HepG2 (cell line): ENCODE data around the gene SIRPB2.

Source experiments
- KLF9 ChIP-seq: IDR thresholded peaks from 2 replicates; pipeline ENCODE4 v1.6.1; 2016; ENCODE audit warnings: low read depth
- RXRA ChIP-seq: sonication (generic); formaldehyde crosslinking; IDR thresholded peaks from 2 replicates; pipeline ENCODE4 v1.5.1; 2020; ENCODE audit warnings: missing genetic modification reagents
- STAT5B ChIP-seq: sonication (generic); formaldehyde crosslinking; IDR thresholded peaks from 2 replicates; pipeline ENCODE4 v1.4.0; 2020; ENCODE audit warnings: missing genetic modification reagents
- TF ChIP-seq, protein P1 (sequence below): sonication (generic); formaldehyde crosslinking; conservative IDR thresholded peaks from 2 replicates; pipeline ENCODE4 v1.5.0; 2020; ENCODE audit warnings: missing genetic modification reagents
- TF ChIP-seq, protein P2 (sequence below): sonication (generic); formaldehyde crosslinking; IDR thresholded peaks from 2 replicates; pipeline ENCODE4 v1.4.0; 2020; ENCODE audit warnings: missing genetic modification reagents, borderline replicate concordance

DNA sequence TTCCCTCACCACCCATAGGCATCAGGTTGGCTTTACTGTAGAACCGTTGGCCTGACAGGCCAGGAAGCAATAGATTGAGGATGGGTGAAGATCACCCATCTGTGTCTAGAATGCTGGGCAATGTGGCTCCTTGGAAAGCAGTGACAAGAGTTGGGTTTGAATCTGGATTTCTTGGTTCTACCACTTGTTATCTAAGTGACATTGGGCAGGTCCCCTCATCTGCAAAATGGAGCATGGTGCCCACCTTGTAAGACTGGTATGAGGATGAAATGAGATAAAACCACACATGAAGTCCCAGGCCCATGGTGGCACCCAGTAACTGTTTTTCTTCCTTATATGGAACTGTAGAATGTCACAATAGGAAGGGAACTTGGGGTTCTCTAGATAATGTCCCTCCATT lies 22.6 kb upstream of the SIRPB2 start:
- TF ChIP-seq, protein P1, sequence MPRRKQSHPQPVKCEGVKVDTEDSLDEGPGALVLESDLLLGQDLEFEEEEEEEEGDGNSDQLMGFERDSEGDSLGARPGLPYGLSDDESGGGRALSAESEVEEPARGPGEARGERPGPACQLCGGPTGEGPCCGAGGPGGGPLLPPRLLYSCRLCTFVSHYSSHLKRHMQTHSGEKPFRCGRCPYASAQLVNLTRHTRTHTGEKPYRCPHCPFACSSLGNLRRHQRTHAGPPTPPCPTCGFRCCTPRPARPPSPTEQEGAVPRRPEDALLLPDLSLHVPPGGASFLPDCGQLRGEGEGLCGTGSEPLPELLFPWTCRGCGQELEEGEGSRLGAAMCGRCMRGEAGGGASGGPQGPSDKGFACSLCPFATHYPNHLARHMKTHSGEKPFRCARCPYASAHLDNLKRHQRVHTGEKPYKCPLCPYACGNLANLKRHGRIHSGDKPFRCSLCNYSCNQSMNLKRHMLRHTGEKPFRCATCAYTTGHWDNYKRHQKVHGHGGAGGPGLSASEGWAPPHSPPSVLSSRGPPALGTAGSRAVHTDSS (CRISPR knock-in tag), result no peak
- TF ChIP-seq RXRA (no peak), KLF9 (CRISPR knock-in tag) (no peak), STAT5B (CRISPR knock-in tag) (no peak)
- TF ChIP-seq, protein P2, sequence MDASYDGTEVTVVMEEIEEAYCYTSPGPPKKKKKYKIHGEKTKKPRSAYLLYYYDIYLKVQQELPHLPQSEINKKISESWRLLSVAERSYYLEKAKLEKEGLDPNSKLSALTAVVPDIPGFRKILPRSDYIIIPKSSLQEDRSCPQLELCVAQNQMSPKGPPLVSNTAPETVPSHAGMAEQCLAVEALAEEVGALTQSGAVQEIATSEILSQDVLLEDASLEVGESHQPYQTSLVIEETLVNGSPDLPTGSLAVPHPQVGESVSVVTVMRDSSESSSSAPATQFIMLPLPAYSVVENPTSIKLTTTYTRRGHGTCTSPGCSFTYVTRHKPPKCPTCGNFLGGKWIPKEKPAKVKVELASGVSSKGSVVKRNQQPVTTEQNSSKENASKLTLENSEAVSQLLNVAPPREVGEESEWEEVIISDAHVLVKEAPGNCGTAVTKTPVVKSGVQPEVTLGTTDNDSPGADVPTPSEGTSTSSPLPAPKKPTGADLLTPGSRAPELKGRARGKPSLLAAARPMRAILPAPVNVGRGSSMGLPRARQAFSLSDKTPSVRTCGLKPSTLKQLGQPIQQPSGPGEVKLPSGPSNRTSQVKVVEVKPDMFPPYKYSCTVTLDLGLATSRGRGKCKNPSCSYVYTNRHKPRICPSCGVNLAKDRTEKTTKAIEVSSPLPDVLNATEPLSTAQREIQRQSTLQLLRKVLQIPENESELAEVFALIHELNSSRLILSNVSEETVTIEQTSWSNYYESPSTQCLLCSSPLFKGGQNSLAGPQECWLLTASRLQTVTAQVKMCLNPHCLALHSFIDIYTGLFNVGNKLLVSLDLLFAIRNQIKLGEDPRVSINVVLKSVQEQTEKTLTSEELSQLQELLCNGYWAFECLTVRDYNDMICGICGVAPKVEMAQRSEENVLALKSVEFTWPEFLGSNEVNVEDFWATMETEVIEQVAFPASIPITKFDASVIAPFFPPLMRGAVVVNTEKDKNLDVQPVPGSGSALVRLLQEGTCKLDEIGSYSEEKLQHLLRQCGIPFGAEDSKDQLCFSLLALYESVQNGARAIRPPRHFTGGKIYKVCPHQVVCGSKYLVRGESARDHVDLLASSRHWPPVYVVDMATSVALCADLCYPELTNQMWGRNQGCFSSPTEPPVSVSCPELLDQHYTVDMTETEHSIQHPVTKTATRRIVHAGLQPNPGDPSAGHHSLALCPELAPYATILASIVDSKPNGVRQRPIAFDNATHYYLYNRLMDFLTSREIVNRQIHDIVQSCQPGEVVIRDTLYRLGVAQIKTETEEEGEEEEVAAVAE (CRISPR knock-in tag), result no peak
